ENCODE results near the gene PNISR. TPM values are rescaled to one million over a fixed set of nuclear protein-coding genes. Genes with fewer than 3 reads are reported as not detected.

PNISR gene
- total RNA-seq, 1 donor from 2014 or later: 149 TPM

- peaks cover 8% of the 10 kb centered on the region for H3K36me3 Mint-ChIP-seq (ENCODE audit: unreplicated experiment)
- H3K27me3 Mint-ChIP-seq (ENCODE audit: unreplicated experiment): no peaks in the 10 kb centered on the region
- no peak for DNase-seq
- no peaks in the 10 kb centered on the region for H3K4me1 Mint-ChIP-seq (ENCODE audit: low read depth, unreplicated experiment)
- no peak overlapping the region for H3K4me3 Mint-ChIP-seq (ENCODE audit: unreplicated experiment)
- H3K27ac Mint-ChIP-seq (ENCODE audit: unreplicated experiment): no peak overlapping the region
- H3K9me3 Mint-ChIP-seq (ENCODE audit: unreplicated experiment): peaks cover 9% of the 10 kb centered on the region
- TF ChIP-seq CTCF (IDR thresholded peaks at IDR 0.05; ENCODE audit: partially characterized antibody, unreplicated experiment): peak; percentile 23
Observed at GRCh38 chr6:99458319-99458718, 33.2 kb upstream of the PNISR start.

GRCh38 chr6:99446076-99446475 lies 21.0 kb upstream of the PNISR start:
- no peaks in the 10 kb centered on the region for H3K27me3 Mint-ChIP-seq (ENCODE audit: unreplicated experiment)
- no peak overlapping the region for H3K4me3 Mint-ChIP-seq (ENCODE audit: unreplicated experiment)
- no peak overlapping the region for H3K27ac Mint-ChIP-seq (ENCODE audit: unreplicated experiment)
- peaks cover 31% of the 10 kb centered on the region for H3K36me3 Mint-ChIP-seq (ENCODE audit: unreplicated experiment)
- no peak for TF ChIP-seq CTCF (IDR thresholded peaks at IDR 0.05; ENCODE audit: partially characterized antibody, unreplicated experiment)
- peaks cover 5% of the 10 kb centered on the region for H3K9me3 Mint-ChIP-seq (ENCODE audit: unreplicated experiment)
- H3K4me1 Mint-ChIP-seq (ENCODE audit: low read depth, unreplicated experiment): no peaks in the 10 kb centered on the region
- DNase-seq: no peak

- Mint-ChIP-seq H3K4me3 (ENCODE audit: unreplicated experiment) (no peak overlapping the region), H3K27me3 (ENCODE audit: unreplicated experiment) (no peaks in the 10 kb centered on the region), H3K4me1 (ENCODE audit: low read depth, unreplicated experiment) (no peaks in the 10 kb centered on the region), H3K27ac (ENCODE audit: unreplicated experiment) (no peak overlapping the region), H3K36me3 (ENCODE audit: unreplicated experiment) (no peaks in the 10 kb centered on the region), H3K9me3 (ENCODE audit: unreplicated experiment) (peaks cover 2% of the 10 kb centered on the region)
- DNase-seq: no peak
- peak; percentile 83 for TF ChIP-seq CTCF (IDR thresholded peaks at IDR 0.05; ENCODE audit: partially characterized antibody, unreplicated experiment)
Observed at GRCh38 chr6:99434702-99435530, 9.8 kb upstream of the PNISR start.

- no peak for TF ChIP-seq CTCF (IDR thresholded peaks at IDR 0.05; ENCODE audit: partially characterized antibody, unreplicated experiment)
- DNase-seq: no peak
- Mint-ChIP-seq H3K27ac (ENCODE audit: unreplicated experiment) (no peak overlapping the region), H3K4me1 (ENCODE audit: low read depth, unreplicated experiment) (peaks cover 5% of the 10 kb centered on the region), H3K27me3 (ENCODE audit: unreplicated experiment) (no peaks in the 10 kb centered on the region), H3K36me3 (ENCODE audit: unreplicated experiment) (no peaks in the 10 kb centered on the region), H3K4me3 (ENCODE audit: unreplicated experiment) (no peak overlapping the region), H3K9me3 (ENCODE audit: unreplicated experiment) (peaks cover 3% of the 10 kb centered on the region)
Observed at GRCh38 chr6:99432877-99433276, 7.8 kb upstream of the PNISR start.

GRCh38 chr6:99431901-99432300 lies 6.8 kb upstream of the PNISR start:
- Mint-ChIP-seq H3K4me3 (ENCODE audit: unreplicated experiment) (no peak overlapping the region), H3K36me3 (ENCODE audit: unreplicated experiment) (no peaks in the 10 kb centered on the region), H3K27me3 (ENCODE audit: unreplicated experiment) (no peaks in the 10 kb centered on the region), H3K9me3 (ENCODE audit: unreplicated experiment) (peaks cover 3% of the 10 kb centered on the region), H3K27ac (ENCODE audit: unreplicated experiment) (no peak overlapping the region), H3K4me1 (ENCODE audit: low read depth, unreplicated experiment) (peaks cover 13% of the 10 kb centered on the region)
- TF ChIP-seq CTCF (IDR thresholded peaks at IDR 0.05; ENCODE audit: partially characterized antibody, unreplicated experiment): no peak
- no peak for DNase-seq

Data from glutamatergic neuron (in vitro differentiated cells).